Activated CD4-positive, alpha-beta memory T cell treated with anti-CD3 and anti-CD28 coated beads, Interleukin-2, amount 10 ng/mL, durations not matched to agents 7 days and 5 days (primary cell): ENCODE results near the gene ST14. TPM values are rescaled to one million over a fixed set of nuclear protein-coding genes. Genes with fewer than 3 reads are reported as not detected.

Experiments used
- CTCF ChIA-PET: fragments of 350-600 bp; sonication (Branson Sonifier 250); formaldehyde crosslinking; loops from one replicate; lab custom pipeline; 2021; ENCODE audit warnings: antibody characterized with exemption, inconsistent platforms; lab: Charles Lee
- POLR2A ChIA-PET: fragments of 350-600 bp; sonication (Branson Sonifier 250); formaldehyde crosslinking; loops from one replicate; lab custom pipeline; 2021; ENCODE audit warnings: antibody characterized with exemption; lab: Charles Lee
- DNase-seq: peaks from one replicate; pipeline ENCODE4 v3.0.0-alpha.2; 2020
- H3K27ac Mint-ChIP-seq: one replicate; pipeline ENCODE4 v1.8.0; 2021; ENCODE audit warnings: mild to moderate bottlenecking, mixed read lengths
- H3K27me3 Mint-ChIP-seq: one replicate; pipeline ENCODE4 v1.8.0; 2021; ENCODE audit warnings: mixed read lengths
- H3K36me3 Mint-ChIP-seq: one replicate; pipeline ENCODE4 v1.8.0; 2021; ENCODE audit warnings: low read depth, mixed read lengths
- H3K4me1 Mint-ChIP-seq: one replicate; pipeline ENCODE4 v1.8.0; 2021; ENCODE audit warnings: mixed read lengths
- H3K4me3 Mint-ChIP-seq: one replicate; pipeline ENCODE4 v1.8.0; 2021; ENCODE audit warnings: mild to moderate bottlenecking, mixed read lengths
- H3K9me3 Mint-ChIP-seq: one replicate; pipeline ENCODE4 v1.8.0; 2021; ENCODE audit warnings: mixed read lengths
- total RNA-seq, 2 experiments: library from RNA; stranded (reverse); gene quantifications; one replicate each; pipeline ENCODE4 v1.2.3, GENCODE V29; 2021

ST14 gene
- total RNA-seq, 2 experiments from 2014 or later, result not detected

- DNase-seq, result no peak
- Mint-ChIP-seq H3K27ac (no peak overlapping the region), H3K36me3 (no peaks in the 10 kb centered on the region), H3K4me3 (no peak overlapping the region), H3K9me3 (no peaks in the 10 kb centered on the region), H3K4me1 (peaks cover 6% of the 10 kb centered on the region), H3K27me3 (no peaks in the 10 kb centered on the region)
- ChIA-PET POLR2A (interaction anchor here (1.1 kb wide), 1 partner anchor 10 kb away, joined by 3 read pairs; no protein-coding TSS in a partner anchor), CTCF (interaction anchor here (0.8 to 1.5 kb wide), 3 partner anchors 8 to 11 kb away, joined by 3 to 7 read pairs (median 3); no protein-coding TSS in a partner anchor)
These were observed 17.8 kb upstream of the ST14 start for GRCh38 chr11:130141561-130142341.

DNA sequence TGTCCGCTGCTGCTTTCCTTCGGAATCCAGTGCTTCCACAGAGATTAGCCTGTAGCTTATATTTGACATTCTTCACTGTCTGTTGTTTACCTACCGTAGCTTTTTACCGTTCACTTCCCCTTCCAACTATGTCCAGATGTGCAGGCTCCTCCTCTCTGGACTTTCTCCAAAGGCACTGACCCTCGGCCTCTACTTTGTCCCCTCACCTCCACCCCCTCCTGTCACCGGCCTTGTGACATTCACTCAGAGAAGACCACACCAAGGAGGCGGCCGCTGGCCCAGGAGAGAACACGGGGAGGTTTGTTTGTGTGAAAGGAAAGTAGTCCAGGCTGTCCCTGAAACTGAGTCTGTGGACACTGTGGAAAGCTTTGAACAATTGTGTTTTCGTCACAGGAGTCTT is 15.4 kb upstream of the ST14 start:
- Mint-ChIP-seq H3K4me1 (peaks cover 11% of the 10 kb centered on the region), H3K27ac (no peak overlapping the region), H3K9me3 (no peaks in the 10 kb centered on the region), H3K27me3 (no peaks in the 10 kb centered on the region), H3K4me3 (no peak overlapping the region), H3K36me3 (no peaks in the 10 kb centered on the region)
- CTCF ChIA-PET, result interaction anchor here (0.7 kb wide), 1 partner anchor 199 kb away, joined by 3 read pairs; no protein-coding TSS in a partner anchor
- POLR2A ChIA-PET, result no interaction called here
- DNase-seq, result no peak

DNA sequence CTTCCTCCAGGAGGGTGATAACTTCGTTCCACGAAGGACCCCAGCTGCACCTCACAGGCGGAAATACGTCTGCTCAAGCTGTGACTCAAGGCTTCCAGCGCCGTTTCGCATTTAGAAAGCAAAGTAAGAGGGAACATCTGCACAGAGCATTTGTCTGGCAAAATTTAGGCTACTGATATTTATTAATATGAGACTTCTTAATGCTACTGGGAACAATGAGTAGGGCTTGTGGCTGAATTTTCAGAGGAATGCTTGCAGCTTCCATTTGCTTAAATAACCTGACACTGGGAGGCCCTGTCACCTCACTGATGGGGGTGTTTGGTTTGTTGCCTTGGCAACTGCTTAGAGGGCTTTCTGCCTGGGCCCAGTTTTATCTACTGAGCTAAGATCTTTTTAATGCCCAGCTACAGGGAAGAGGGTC is 14.7 kb upstream of the ST14 start:
- peaks cover 11% of the 10 kb centered on the region for H3K4me1 Mint-ChIP-seq
- ChIA-PET POLR2A (no interaction called here), CTCF (interaction anchor here (2.3 kb wide), 1 partner anchor 13 kb away, joined by 15 read pairs; no protein-coding TSS in a partner anchor)
- no peaks in the 10 kb centered on the region for H3K36me3 Mint-ChIP-seq
- no peak overlapping the region for H3K4me3 Mint-ChIP-seq
- H3K9me3 Mint-ChIP-seq, result no peaks in the 10 kb centered on the region
- H3K27me3 Mint-ChIP-seq, result no peaks in the 10 kb centered on the region
- H3K27ac Mint-ChIP-seq, result no peak overlapping the region
- DNase-seq, result no peak

- H3K4me3 Mint-ChIP-seq, result no peak overlapping the region
- peaks cover 11% of the 10 kb centered on the region for H3K4me1 Mint-ChIP-seq
- H3K27me3 Mint-ChIP-seq, result no peaks in the 10 kb centered on the region
- CTCF ChIA-PET, result interaction anchor here (2.3 kb wide), 1 partner anchor 13 kb away, joined by 15 read pairs; no protein-coding TSS in a partner anchor
- no peak overlapping the region for H3K27ac Mint-ChIP-seq
- no peaks in the 10 kb centered on the region for H3K9me3 Mint-ChIP-seq
- H3K36me3 Mint-ChIP-seq, result no peaks in the 10 kb centered on the region
- DNase-seq, result no peak
- POLR2A ChIA-PET, result no interaction called here
These were observed 14.2 kb upstream of the ST14 start for GRCh38 chr11:130145311-130145812.

GRCh38 chr11:130145975-130146776 is 13.4 kb upstream of the ST14 start:
- Mint-ChIP-seq H3K36me3 (no peaks in the 10 kb centered on the region), H3K9me3 (no peaks in the 10 kb centered on the region), H3K4me3 (no peak overlapping the region), H3K4me1 (peaks cover 11% of the 10 kb centered on the region), H3K27me3 (no peaks in the 10 kb centered on the region), H3K27ac (no peak overlapping the region)
- ChIA-PET POLR2A (no interaction called here), CTCF (interaction anchor here (0.8 to 2.3 kb wide), 6 partner anchors 9 to 1054 kb away, joined by 3 to 15 read pairs (median 4); no protein-coding TSS in a partner anchor)
- no peak for DNase-seq

GRCh38 chr11:130146796-130147195 is 12.8 kb upstream of the ST14 start:
- no peaks in the 10 kb centered on the region for H3K9me3 Mint-ChIP-seq
- DNase-seq, result peak; percentile 17
- H3K27me3 Mint-ChIP-seq, result no peaks in the 10 kb centered on the region
- H3K27ac Mint-ChIP-seq, result no peak overlapping the region
- H3K36me3 Mint-ChIP-seq, result no peaks in the 10 kb centered on the region
- ChIA-PET POLR2A (no interaction called here), CTCF (interaction anchor here (0.7 to 2.3 kb wide), 7 partner anchors 9 to 1054 kb away, joined by 3 to 15 read pairs (median 3); no protein-coding TSS in a partner anchor)
- H3K4me1 Mint-ChIP-seq, result peaks cover 11% of the 10 kb centered on the region
- H3K4me3 Mint-ChIP-seq, result no peak overlapping the region

- CTCF ChIA-PET, result interaction anchor here (1.8 kb wide), 1 partner anchor 17 kb away, joined by 6 read pairs; no protein-coding TSS in a partner anchor
- DNase-seq, result no peak
- H3K9me3 Mint-ChIP-seq, result no peaks in the 10 kb centered on the region
- POLR2A ChIA-PET, result no interaction called here
- H3K4me1 Mint-ChIP-seq, result peaks cover 11% of the 10 kb centered on the region
- H3K27ac Mint-ChIP-seq, result no peak overlapping the region
- no peaks in the 10 kb centered on the region for H3K27me3 Mint-ChIP-seq
- H3K36me3 Mint-ChIP-seq, result no peaks in the 10 kb centered on the region
- no peak overlapping the region for H3K4me3 Mint-ChIP-seq
These were observed 10.7 kb upstream of the ST14 start for GRCh38 chr11:130148796-130149326.

- ChIA-PET POLR2A (interaction anchor here (1.1 kb wide), 1 partner anchor 9 kb away, joined by 3 read pairs; no protein-coding TSS in a partner anchor), CTCF (interaction anchor here (0.7 kb wide), 1 partner anchor 18 kb away, joined by 3 read pairs; no protein-coding TSS in a partner anchor)
- Mint-ChIP-seq H3K27ac (no peak overlapping the region), H3K4me3 (no peak overlapping the region), H3K27me3 (peaks cover 5% of the 10 kb centered on the region), H3K36me3 (no peaks in the 10 kb centered on the region), H3K9me3 (no peaks in the 10 kb centered on the region), H3K4me1 (peaks cover 11% of the 10 kb centered on the region)
- DNase-seq, result no peak
These were observed 8.8 kb upstream of the ST14 start for GRCh38 chr11:130150790-130151189.

- H3K36me3 Mint-ChIP-seq, result no peaks in the 10 kb centered on the region
- H3K9me3 Mint-ChIP-seq, result no peaks in the 10 kb centered on the region
- no peak for DNase-seq
- POLR2A ChIA-PET, result interaction anchor here (1.1 kb wide), 1 partner anchor 9 kb away, joined by 3 read pairs; no protein-coding TSS in a partner anchor
- CTCF ChIA-PET, result interaction anchor here (0.7 kb wide), 1 partner anchor 18 kb away, joined by 3 read pairs; no protein-coding TSS in a partner anchor
- H3K4me3 Mint-ChIP-seq, result no peak overlapping the region
- peaks cover 8% of the 10 kb centered on the region for H3K27me3 Mint-ChIP-seq
- no peak overlapping the region for H3K27ac Mint-ChIP-seq
- peaks cover 10% of the 10 kb centered on the region for H3K4me1 Mint-ChIP-seq
These were observed 8.4 kb upstream of the ST14 start for GRCh38 chr11:130151196-130151595.

- Mint-ChIP-seq H3K27me3 (peaks cover 45% of the 10 kb centered on the region), H3K4me1 (peaks cover 14% of the 10 kb centered on the region), H3K27ac (no peak overlapping the region), H3K4me3 (no peak overlapping the region), H3K9me3 (no peaks in the 10 kb centered on the region), H3K36me3 (peaks cover 2% of the 10 kb centered on the region)
- DNase-seq, result no peak
- ChIA-PET POLR2A (no interaction called here), CTCF (interaction anchor here (0.6 to 0.9 kb wide), 2 partner anchors 27 to 262 kb away, joined by 3 to 4 read pairs; no protein-coding TSS in a partner anchor)
These were observed 3.2 kb upstream of the ST14 start for GRCh38 chr11:130156108-130157022.

- CTCF ChIA-PET, result interaction anchor here (0.6 kb wide), 1 partner anchor 28 kb away, joined by 3 read pairs; no protein-coding TSS in a partner anchor
- Mint-ChIP-seq H3K36me3 (peaks cover 2% of the 10 kb centered on the region), H3K27ac (no peak overlapping the region), H3K4me1 (peaks cover 14% of the 10 kb centered on the region), H3K27me3 (peaks cover 52% of the 10 kb centered on the region), H3K4me3 (no peak overlapping the region), H3K9me3 (no peaks in the 10 kb centered on the region)
- no peak for DNase-seq
- POLR2A ChIA-PET, result no interaction called here
These were observed 2.5 kb upstream of the ST14 start for GRCh38 chr11:130157101-130157500.
